Neuronal stem cell (in vitro differentiated cells): Measurements from ENCODE around the gene CYB561D1.
"Not testable (repeated sequence)": the region's sequence is repeated elsewhere in the genome, so short reads cannot be mapped to it uniquely, and the experiment has no call there.

Source experiments
- DNase-seq: peaks from one replicate; pipeline ENCODE4 v3.0.0-alpha.2; 2013; ENCODE audit warnings: low spot score
- H2AFZ ChIP-seq: one replicate; pipeline ENCODE4 v1.6.1; 2013; ENCODE audit warnings: mild to moderate bottlenecking, low read length, inconsistent platforms
- H2AK5ac ChIP-seq: 2 replicates; pipeline ENCODE4 v1.6.1; 2013; ENCODE audit warnings: low read depth, mild to moderate bottlenecking, inconsistent platforms, low read length, moderate library complexity, mixed read lengths
- H2BK120ac ChIP-seq: 2 replicates; pipeline ENCODE4 v1.6.1; 2013; ENCODE audit warnings: low read depth, mild to moderate bottlenecking, inconsistent platforms, low read length, moderate library complexity, mixed read lengths
- H2BK12ac ChIP-seq: one replicate; pipeline ENCODE4 v1.6.1; 2013; ENCODE audit warnings: low read length, inconsistent platforms
- H2BK15ac ChIP-seq: 2 replicates; pipeline ENCODE4 v1.6.1; 2013; ENCODE audit warnings: mild to moderate bottlenecking, low read length, inconsistent platforms, mixed read lengths
- H2BK5ac ChIP-seq: one replicate; pipeline ENCODE4 v1.6.1; 2013; ENCODE audit warnings: inconsistent platforms, mild to moderate bottlenecking, low read length, moderate library complexity
- H3K14ac ChIP-seq: one replicate; pipeline ENCODE4 v1.6.1; 2013; ENCODE audit warnings: low read length, inconsistent platforms
- H3K18ac ChIP-seq: 2 replicates; pipeline ENCODE4 v1.6.1; 2013; ENCODE audit warnings: low read length, inconsistent platforms
- H3K23ac ChIP-seq: 2 replicates; pipeline ENCODE4 v1.6.1; 2013; ENCODE audit warnings: low read depth, mild to moderate bottlenecking, mixed read lengths, low read length, inconsistent platforms; ENCODE audit not compliant: poor library complexity
- H3K27ac ChIP-seq: replicated peaks from 3 replicates; pipeline ENCODE4 v1.5.1; 2013; ENCODE audit warnings: low read length, inconsistent platforms
- H3K27me3 ChIP-seq, 3 experiments: 2 replicates each; pipeline ENCODE4 v1.6.1; 2013; ENCODE audit warnings: low read length in 3 of 3, mild to moderate bottlenecking in 2 of 3, inconsistent platforms in 1 of 3, low read depth in 1 of 3, mixed read lengths in 1 of 3, moderate library complexity in 1 of 3; ENCODE audit not compliant: control insufficient read depth in 3 of 3, insufficient read depth in 3 of 3
- H3K36me3 ChIP-seq, 2 donors: replicated peaks in 1 of 2; 2 replicates each; pipeline ENCODE4 v1.6.1; 2013; ENCODE audit warnings: low read length in 2 of 2; ENCODE audit not compliant: control insufficient read depth in 2 of 2, insufficient read depth in 2 of 2
- H3K4ac ChIP-seq: 2 replicates; pipeline ENCODE4 v1.6.1; 2013; ENCODE audit warnings: inconsistent platforms, mild to moderate bottlenecking, low read length, moderate library complexity
- H3K4me1 ChIP-seq, 2 donors: 1 replicate in 1 of 2; 2 replicates in 1 of 2; pipeline ENCODE4 v1.6.1; 2013; ENCODE audit warnings: low read length in 2 of 2, low read depth in 1 of 2; ENCODE audit not compliant: control insufficient read depth in 2 of 2, insufficient read depth in 1 of 2
- H3K4me2 ChIP-seq: one replicate; pipeline ENCODE4 v1.6.1; 2013; ENCODE audit warnings: mild to moderate bottlenecking, low read length, inconsistent platforms; ENCODE audit not compliant: insufficient read depth, poor library complexity, severe bottlenecking
- H3K4me3 ChIP-seq, 2 donors: 2 replicates each; pipeline ENCODE4 v1.5.1; 2013; ENCODE audit warnings: low read length in 2 of 2, mild to moderate bottlenecking in 2 of 2, inconsistent platforms in 1 of 2, moderate library complexity in 1 of 2
- H3K79me1 ChIP-seq: one replicate; pipeline ENCODE4 v1.6.1; 2013; ENCODE audit warnings: low read depth, mild to moderate bottlenecking, inconsistent platforms, low read length, moderate library complexity
- H3K9ac ChIP-seq: one replicate; pipeline ENCODE4 v1.6.1; 2013; ENCODE audit warnings: mild to moderate bottlenecking, low read depth, low read length, inconsistent platforms; ENCODE audit not compliant: poor library complexity
- H3K9me3 ChIP-seq, 2 donors: replicated peaks in 1 of 2; 2 replicates each; pipeline versions ENCODE3 to v1.6.1; 2013; ENCODE audit warnings: low read length in 2 of 2, mild to moderate bottlenecking in 2 of 2, inconsistent platforms in 1 of 2, low read depth in 1 of 2, mixed read lengths in 1 of 2, moderate library complexity in 1 of 2; ENCODE audit not compliant: control insufficient read depth in 2 of 2, insufficient read depth in 1 of 2
- H4K8ac ChIP-seq: one replicate; pipeline ENCODE4 v1.6.1; 2013; ENCODE audit warnings: low read depth, mild to moderate bottlenecking, inconsistent platforms, low read length, moderate library complexity
- H4K91ac ChIP-seq: one replicate; pipeline ENCODE4 v1.6.1; 2013; ENCODE audit warnings: low read length, low read depth, mild to moderate bottlenecking, inconsistent platforms; ENCODE audit not compliant: poor library complexity
- WGBS, 2 donors: extraction: QIAGEN DNeasy Blood & Tissue Kit; methylation state at CpG; one replicate each; pipeline ENCODE4 v1.1.7; 2013; ENCODE audit warnings: missing lambda C conversion rate in 2 of 2, mixed read lengths in 1 of 2; ENCODE audit not compliant: insufficient read length in 2 of 2, insufficient replicate concordance in 1 of 2; ENCODE audit errors: extremely low coverage in 2 of 2; 5-methylcytosine and 5-hydroxymethylcytosine counted together

Gene CYB561D1

GRCh38 chr1:109470245-109470644 lies 23.6 kb upstream of the CYB561D1 start:
- Histone ChIP-seq H3K4me3 (no peak overlapping the region), H3K23ac (no peak overlapping the region), H3K4me2 (no peak overlapping the region), H3K4me1 (peaks cover 2 to 3% of the 10 kb centered on the region in 2 donors), H3K18ac (no peak overlapping the region), H3K4ac (no peak overlapping the region), H4K8ac (no peak overlapping the region), H3K9me3 (no peaks in the 10 kb centered on the region), H2BK15ac (no peak overlapping the region), H3K36me3 (no peaks in the 10 kb centered on the region), H2BK12ac (no peak overlapping the region), H3K27ac (no peak overlapping the region), H3K27me3 (peaks cover 15 to 89% (median 43%) of the 10 kb centered on the region in 3 experiments), H3K79me1 (no peaks in the 10 kb centered on the region), H3K14ac (no peak overlapping the region), H2AFZ (no peak overlapping the region), H2AK5ac (no peak overlapping the region), H4K91ac (no peak overlapping the region), H2BK5ac (no peak overlapping the region), H3K9ac (no peak overlapping the region), H2BK120ac (no peak overlapping the region)
- WGBS, 2 donors = no CpG with 5 or more reads among the region's 6 CpGs
- no peak for DNase-seq

- no peak overlapping the region for H2BK15ac ChIP-seq
- no peak overlapping the region for H3K4me2 ChIP-seq
- H3K36me3 ChIP-seq = no peaks in the 10 kb centered on the region
- no peak overlapping the region for H2BK5ac ChIP-seq
- H2BK120ac ChIP-seq = no peak overlapping the region
- whole genome bisulfite sequencing, 2 donors = no CpG with 5 or more reads among the region's 3 CpGs
- H4K8ac ChIP-seq = no peak overlapping the region
- no peak overlapping the region for H4K91ac ChIP-seq
- no peak overlapping the region for H2AFZ ChIP-seq
- H3K27ac ChIP-seq = no peak overlapping the region
- H3K18ac ChIP-seq = no peak overlapping the region
- no peak overlapping the region for H2BK12ac ChIP-seq
- H2AK5ac ChIP-seq = no peak overlapping the region
- H3K79me1 ChIP-seq = no peaks in the 10 kb centered on the region
- H3K4me3 ChIP-seq = no peak overlapping the region
- H3K9me3 ChIP-seq = no peaks in the 10 kb centered on the region
- H3K9ac ChIP-seq = no peak overlapping the region
- H3K14ac ChIP-seq = no peak overlapping the region
- DNase-seq = no peak
- peaks cover 0 to 2% of the 10 kb centered on the region in 2 donors for H3K4me1 ChIP-seq
- H3K4ac ChIP-seq = no peak overlapping the region
- no peak overlapping the region for H3K23ac ChIP-seq
- peaks cover 0 to 88% (median 20%) of the 10 kb centered on the region in 3 experiments for H3K27me3 ChIP-seq
Measured at GRCh38 chr1:109472779-109473178, 21.1 kb upstream of the CYB561D1 start.

- H2AFZ ChIP-seq, H3K14ac ChIP-seq, H3K9me3 ChIP-seq, H3K18ac ChIP-seq, H2AK5ac ChIP-seq, H3K4me2 ChIP-seq, H2BK5ac ChIP-seq, H4K91ac ChIP-seq, H3K4ac ChIP-seq, H3K4me1 ChIP-seq, H3K4me3 ChIP-seq, H2BK12ac ChIP-seq, H2BK120ac ChIP-seq, H3K23ac ChIP-seq, H3K27ac ChIP-seq, H3K36me3 ChIP-seq, DNase-seq, H3K9ac ChIP-seq, H2BK15ac ChIP-seq, H4K8ac ChIP-seq, H3K79me1 ChIP-seq: not testable (repeated sequence)
- H3K27me3 ChIP-seq = peaks cover 0 to 88% (median 18%) of the 10 kb centered on the region in 3 experiments
- WGBS, 2 donors = no CpG with 5 or more reads among the region's 12 CpGs
Measured at GRCh38 chr1:109473284-109474057, 20.4 kb upstream of the CYB561D1 start.

- no peak overlapping the region for H4K91ac ChIP-seq
- H3K4me2 ChIP-seq = no peak overlapping the region
- H3K79me1 ChIP-seq = no peaks in the 10 kb centered on the region
- no peaks in the 10 kb centered on the region for H3K4me1 ChIP-seq
- H3K9me3 ChIP-seq = no peaks in the 10 kb centered on the region
- H2BK5ac ChIP-seq = no peak overlapping the region
- no peak overlapping the region for H3K9ac ChIP-seq
- no peak overlapping the region for H3K4me3 ChIP-seq
- no peak overlapping the region for H2AFZ ChIP-seq
- H3K14ac ChIP-seq = no peak overlapping the region
- H3K27me3 ChIP-seq = peaks cover 0 to 90% (median 17%) of the 10 kb centered on the region in 3 experiments
- no peak overlapping the region for H4K8ac ChIP-seq
- no peak overlapping the region for H3K27ac ChIP-seq
- H2AK5ac ChIP-seq = no peak overlapping the region
- whole genome bisulfite sequencing, 2 donors = no CpG with 5 or more reads among the region's 1 CpG
- no peak overlapping the region for H2BK120ac ChIP-seq
- no peak overlapping the region for H3K4ac ChIP-seq
- H2BK15ac ChIP-seq = no peak overlapping the region
- no peaks in the 10 kb centered on the region for H3K36me3 ChIP-seq
- no peak for DNase-seq
- H3K18ac ChIP-seq = no peak overlapping the region
- no peak overlapping the region for H2BK12ac ChIP-seq
- H3K23ac ChIP-seq = no peak overlapping the region
Measured at GRCh38 chr1:109474697-109475096, 19.2 kb upstream of the CYB561D1 start.
